AG10803 (cell line): ENCODE data around the gene MRPS18B.
"Not testable (repeated sequence)": the region's sequence is repeated elsewhere in the genome, so short reads cannot be mapped to it uniquely, and the experiment has no call there.

Experiments used
- DNase-seq: peaks from one replicate; pipeline ENCODE4 v3.0.0; 2010; ENCODE audit warnings: low read depth
- H3K4me3 ChIP-seq: 2 replicates; pipeline ENCODE4 v1.5.1; 2011; ENCODE audit warnings: mild to moderate bottlenecking, low read length, control low read depth
- TF ChIP-seq, protein P1 (sequence below): conservative IDR thresholded peaks from 2 replicates; pipeline ENCODE4 v1.5.1; 2011; ENCODE audit warnings: mild to moderate bottlenecking, low read length, control low read depth, inconsistent platforms

The MRPS18B gene

GRCh38 chr6:30597315-30598144, 20.1 kb upstream of the MRPS18B start:
- TF ChIP-seq, protein P1, sequence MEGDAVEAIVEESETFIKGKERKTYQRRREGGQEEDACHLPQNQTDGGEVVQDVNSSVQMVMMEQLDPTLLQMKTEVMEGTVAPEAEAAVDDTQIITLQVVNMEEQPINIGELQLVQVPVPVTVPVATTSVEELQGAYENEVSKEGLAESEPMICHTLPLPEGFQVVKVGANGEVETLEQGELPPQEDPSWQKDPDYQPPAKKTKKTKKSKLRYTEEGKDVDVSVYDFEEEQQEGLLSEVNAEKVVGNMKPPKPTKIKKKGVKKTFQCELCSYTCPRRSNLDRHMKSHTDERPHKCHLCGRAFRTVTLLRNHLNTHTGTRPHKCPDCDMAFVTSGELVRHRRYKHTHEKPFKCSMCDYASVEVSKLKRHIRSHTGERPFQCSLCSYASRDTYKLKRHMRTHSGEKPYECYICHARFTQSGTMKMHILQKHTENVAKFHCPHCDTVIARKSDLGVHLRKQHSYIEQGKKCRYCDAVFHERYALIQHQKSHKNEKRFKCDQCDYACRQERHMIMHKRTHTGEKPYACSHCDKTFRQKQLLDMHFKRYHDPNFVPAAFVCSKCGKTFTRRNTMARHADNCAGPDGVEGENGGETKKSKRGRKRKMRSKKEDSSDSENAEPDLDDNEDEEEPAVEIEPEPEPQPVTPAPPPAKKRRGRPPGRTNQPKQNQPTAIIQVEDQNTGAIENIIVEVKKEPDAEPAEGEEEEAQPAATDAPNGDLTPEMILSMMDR, result peak; percentile 84
- H3K4me3 ChIP-seq, result not testable (repeated sequence)
- DNase-seq, result peak; percentile 71

GRCh38 chr6:30598912-30599624, 18.6 kb upstream of the MRPS18B start:
- TF ChIP-seq, protein P1, result no peak
- no peak overlapping the region for H3K4me3 ChIP-seq
- no peak for DNase-seq

DNA sequence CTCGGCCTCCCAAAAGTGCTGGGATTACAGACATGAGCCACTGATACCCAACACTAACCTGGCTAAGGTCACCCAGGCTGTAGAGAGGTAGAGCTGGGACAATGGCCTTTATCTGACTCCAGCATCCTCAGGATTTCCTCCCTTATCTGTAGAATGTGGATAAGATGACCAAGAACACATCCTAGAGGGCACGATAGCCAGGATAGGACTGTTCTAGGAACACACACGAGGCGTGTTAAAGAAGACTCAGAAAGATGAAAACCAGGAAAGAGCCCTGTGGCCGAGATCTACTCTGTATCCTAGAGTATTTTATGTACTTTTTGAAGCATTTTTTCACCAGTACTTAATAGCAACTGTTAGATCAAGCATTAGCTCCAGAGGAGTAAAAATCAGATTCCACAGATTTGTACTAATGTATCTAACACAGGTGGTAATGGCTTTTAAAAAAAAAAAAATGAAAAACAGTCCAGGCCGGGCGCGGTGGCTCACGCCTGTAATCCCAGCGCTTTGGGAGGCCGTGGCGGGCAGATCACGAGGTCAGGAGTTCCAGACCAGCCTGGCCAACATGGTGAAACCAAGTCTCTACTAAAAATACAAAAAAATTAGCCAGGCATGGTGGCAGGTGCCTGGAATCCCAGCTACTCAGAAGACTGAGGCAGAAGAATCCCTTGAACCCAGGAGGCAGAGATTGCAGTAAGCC, 17.9 kb upstream of the MRPS18B start:
- DNase-seq, result no peak
- TF ChIP-seq, protein P1, result no peak
- no peak overlapping the region for H3K4me3 ChIP-seq

DNA sequence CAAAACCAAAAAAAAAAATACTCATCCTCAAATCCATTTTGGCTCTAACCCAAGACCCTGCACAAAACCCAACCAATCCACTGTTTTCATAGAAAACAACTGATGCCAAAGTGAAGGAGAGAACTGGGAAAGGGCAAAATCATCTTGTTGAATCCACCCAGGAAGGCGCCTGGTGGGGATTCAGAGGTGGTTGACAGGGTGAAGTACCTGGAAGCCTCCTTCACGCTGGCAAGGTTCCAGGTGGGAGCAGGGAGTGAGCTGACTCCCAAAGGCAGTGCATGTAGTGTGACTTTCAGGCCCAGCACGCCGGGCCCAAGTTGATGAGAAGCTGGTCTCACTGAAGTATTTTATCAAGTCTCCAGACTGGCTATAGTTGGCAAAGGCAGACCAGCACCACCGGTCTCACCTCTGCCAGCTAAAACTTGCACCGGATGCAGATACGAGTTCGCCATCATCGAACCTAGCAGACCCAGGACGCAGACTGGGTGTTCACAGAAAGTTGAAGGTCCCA, 17.1 kb upstream of the MRPS18B start:
- DNase-seq, result no peak
- H3K4me3 ChIP-seq, result no peak overlapping the region
- TF ChIP-seq, protein P1, result no peak

GRCh38 chr6:30601436-30601814, 16.2 kb upstream of the MRPS18B start:
- no peak for DNase-seq
- TF ChIP-seq, protein P1, result no peak
- no peak overlapping the region for H3K4me3 ChIP-seq

DNA sequence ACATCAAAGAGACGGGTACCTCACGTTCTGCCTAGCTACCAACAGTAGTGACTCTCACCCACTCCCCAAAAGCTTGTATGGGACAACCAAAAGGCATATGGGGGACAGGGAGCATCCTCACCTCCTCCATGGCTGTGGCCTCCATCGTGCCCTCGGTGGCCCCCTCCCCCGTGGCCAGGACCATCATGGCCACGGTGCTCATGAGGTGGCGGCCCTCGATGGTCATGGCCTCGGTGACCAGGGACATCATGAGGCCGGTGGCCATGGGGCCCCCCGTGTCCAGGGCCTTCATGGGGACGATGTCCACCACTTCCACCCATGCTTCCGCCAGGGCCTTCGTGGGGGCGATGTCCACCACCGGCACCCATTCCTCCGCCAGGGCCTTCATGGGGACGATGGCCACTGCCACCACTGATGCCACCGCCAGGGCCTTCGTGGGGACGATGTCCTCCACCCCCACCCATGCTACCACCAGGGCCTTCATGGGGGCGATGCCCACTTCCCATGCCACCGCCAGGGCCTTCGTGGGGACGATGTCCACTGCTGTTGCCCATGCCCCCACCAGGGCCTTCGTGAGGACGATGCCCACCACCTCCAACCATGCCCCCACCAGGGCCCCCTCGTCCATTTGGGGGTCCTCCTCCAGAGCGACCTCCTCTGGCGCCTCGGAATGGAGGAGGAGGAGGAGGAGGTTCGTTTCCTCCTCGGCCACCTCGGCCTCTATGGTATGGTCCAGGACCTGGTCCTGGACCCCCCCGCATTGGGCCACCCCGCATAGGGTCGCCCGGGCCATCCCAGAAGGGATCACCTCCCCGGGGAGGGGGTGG, 15.6 kb upstream of the MRPS18B start:
- no peak for DNase-seq
- TF ChIP-seq, protein P1, result no peak
- H3K4me3 ChIP-seq, result no peak overlapping the region
